A673 (cell line): ENCODE measurements around the gene ACKR3. TPM values are rescaled to one million over a fixed set of nuclear protein-coding genes. Genes with fewer than 3 reads are reported as not detected.

ENCODE experiments used
- BruUV-seq: library from RNA; stranded (reverse); fragments of 400-500 nt; replicated peaks from 2 replicates; lab custom pipeline; 2021; lab: Mats Ljungman, UMichigan
- CTCF ChIA-PET: fragments of 300-600 bp; sonication (Branson Sonifier 250); formaldehyde crosslinking; loops from one replicate; lab custom pipeline; 2022; ENCODE audit warnings: antibody characterized with exemption; lab: Charles Lee
- POLR2A ChIA-PET: fragments of 300-600 bp; sonication (Branson Sonifier 250); formaldehyde crosslinking; loops from one replicate; lab custom pipeline; 2022; ENCODE audit warnings: antibody characterized with exemption; ENCODE audit not compliant: low non-redundant PET; lab: Charles Lee
- DNase-seq: peaks from one replicate; pipeline ENCODE4 v3.0.0-alpha.2; 2015; ENCODE audit warnings: low spot score
- H3K27ac ChIP-seq: fragments of 200-600 bp; sonication (generic); 2 replicates; pipeline ENCODE4 v1.5.1; 2016; ENCODE audit warnings: mixed run types, low read depth, mild to moderate bottlenecking, mixed read lengths, antibody characterized with exemption, low read length; ENCODE audit not compliant: poor library complexity, severe bottlenecking
- H3K27me3 ChIP-seq: fragments of 200-600 bp; sonication (generic); replicated peaks from 2 replicates; pipeline ENCODE4 v1.6.1; 2017; ENCODE audit warnings: mixed run types, low read depth, mild to moderate bottlenecking, mixed read lengths, antibody characterized with exemption, low read length; ENCODE audit not compliant: insufficient read depth, poor library complexity
- H3K36me3 ChIP-seq: fragments of 200-600 bp; sonication (generic); 2 replicates; pipeline ENCODE4 v1.6.1; 2016; ENCODE audit warnings: mixed run types, mild to moderate bottlenecking, mixed read lengths, antibody characterized with exemption, low read length; ENCODE audit not compliant: insufficient read depth, poor library complexity, severe bottlenecking
- H3K4me1 ChIP-seq: fragments of 200-600 bp; sonication (generic); 2 replicates; pipeline ENCODE4 v1.6.1; 2017; ENCODE audit warnings: mixed run types, mild to moderate bottlenecking, mixed read lengths, antibody characterized with exemption, low read length; ENCODE audit not compliant: insufficient read depth, poor library complexity, severe bottlenecking
- H3K4me3 ChIP-seq: fragments of 200-600 bp; sonication (generic); 2 replicates; pipeline ENCODE4 v1.5.1; 2016; ENCODE audit warnings: low read depth, mixed run types, mild to moderate bottlenecking, mixed read lengths, low read length; ENCODE audit not compliant: poor library complexity, severe bottlenecking
- H3K9me3 ChIP-seq: fragments of 200-600 bp; sonication (generic); 2 replicates; pipeline ENCODE4 v1.6.1; 2016; ENCODE audit warnings: mixed run types, low read depth, mild to moderate bottlenecking, mixed read lengths, antibody characterized with exemption, low read length; ENCODE audit not compliant: poor library complexity, severe bottlenecking
- EZH2 ChIP-seq: fragments of 200-600 bp; sonication (generic); IDR thresholded peaks from 2 replicates; pipeline ENCODE4 v1.6.1; 2017; ENCODE audit warnings: borderline replicate concordance, low read depth, mild to moderate bottlenecking, mixed read lengths, antibody characterized with exemption, low read length; ENCODE audit not compliant: poor library complexity, severe bottlenecking
- intact Hi-C: fragments of 100-400 bp; cut with micrococcal nuclease; formaldehyde crosslinking; loops from one replicate; pipeline ENCODE4 v1.10.0; 2022; ENCODE audit not compliant: unreplicated experiment
- total RNA-seq: library from RNA; stranded (reverse); gene quantifications from 2 replicates; pipeline ENCODE4 v1.2.3, GENCODE V29; 2021
- TF ChIP-seq, protein P1 (sequence below): fragments of 300-800, 200-600 bp; sonication (generic); conservative IDR thresholded peaks from 2 replicates; pipeline ENCODE4 v1.5.1; 2017; ENCODE audit warnings: low read depth, mild to moderate bottlenecking, antibody characterized with exemption, low read length, moderate library complexity, mixed read lengths

Gene ACKR3
- total RNA-seq, 1 experiment from 2014 or later: 0.52 TPM

- intact Hi-C loops: no loop called here
- no peak for DNase-seq
- no TSS peak for BruUV-seq
- Histone ChIP-seq H3K4me3 (no peak overlapping the region), H3K9me3 (no peaks in the 10 kb centered on the region), H3K27ac (no peak overlapping the region), H3K4me1 (no peaks in the 10 kb centered on the region), H3K36me3 (no peaks in the 10 kb centered on the region), H3K27me3 (peaks cover 40% of the 10 kb centered on the region)
- ChIA-PET POLR2A (no interaction called here), CTCF (no interaction called here)
- no peak for TF ChIP-seq EZH2
- TF ChIP-seq, protein P1, sequence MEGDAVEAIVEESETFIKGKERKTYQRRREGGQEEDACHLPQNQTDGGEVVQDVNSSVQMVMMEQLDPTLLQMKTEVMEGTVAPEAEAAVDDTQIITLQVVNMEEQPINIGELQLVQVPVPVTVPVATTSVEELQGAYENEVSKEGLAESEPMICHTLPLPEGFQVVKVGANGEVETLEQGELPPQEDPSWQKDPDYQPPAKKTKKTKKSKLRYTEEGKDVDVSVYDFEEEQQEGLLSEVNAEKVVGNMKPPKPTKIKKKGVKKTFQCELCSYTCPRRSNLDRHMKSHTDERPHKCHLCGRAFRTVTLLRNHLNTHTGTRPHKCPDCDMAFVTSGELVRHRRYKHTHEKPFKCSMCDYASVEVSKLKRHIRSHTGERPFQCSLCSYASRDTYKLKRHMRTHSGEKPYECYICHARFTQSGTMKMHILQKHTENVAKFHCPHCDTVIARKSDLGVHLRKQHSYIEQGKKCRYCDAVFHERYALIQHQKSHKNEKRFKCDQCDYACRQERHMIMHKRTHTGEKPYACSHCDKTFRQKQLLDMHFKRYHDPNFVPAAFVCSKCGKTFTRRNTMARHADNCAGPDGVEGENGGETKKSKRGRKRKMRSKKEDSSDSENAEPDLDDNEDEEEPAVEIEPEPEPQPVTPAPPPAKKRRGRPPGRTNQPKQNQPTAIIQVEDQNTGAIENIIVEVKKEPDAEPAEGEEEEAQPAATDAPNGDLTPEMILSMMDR: no peak
Observed at GRCh38 chr2:236616624-236617023, 47.0 kb downstream of the ACKR3 start.

- no TSS peak for BruUV-seq
- H3K9me3 ChIP-seq: no peaks in the 10 kb centered on the region
- no peak overlapping the region for H3K27ac ChIP-seq
- no peak overlapping the region for H3K4me3 ChIP-seq
- CTCF ChIA-PET: no interaction called here
- POLR2A ChIA-PET: no interaction called here
- DNase-seq: no peak
- no peaks in the 10 kb centered on the region for H3K36me3 ChIP-seq
- intact Hi-C loops: no loop called here
- TF ChIP-seq, protein P1: no peak
- TF ChIP-seq EZH2: no peak
- H3K27me3 ChIP-seq: peaks cover 45% of the 10 kb centered on the region
- no peaks in the 10 kb centered on the region for H3K4me1 ChIP-seq
Observed at GRCh38 chr2:236617221-236617737, 47.7 kb downstream of the ACKR3 start.

DNA sequence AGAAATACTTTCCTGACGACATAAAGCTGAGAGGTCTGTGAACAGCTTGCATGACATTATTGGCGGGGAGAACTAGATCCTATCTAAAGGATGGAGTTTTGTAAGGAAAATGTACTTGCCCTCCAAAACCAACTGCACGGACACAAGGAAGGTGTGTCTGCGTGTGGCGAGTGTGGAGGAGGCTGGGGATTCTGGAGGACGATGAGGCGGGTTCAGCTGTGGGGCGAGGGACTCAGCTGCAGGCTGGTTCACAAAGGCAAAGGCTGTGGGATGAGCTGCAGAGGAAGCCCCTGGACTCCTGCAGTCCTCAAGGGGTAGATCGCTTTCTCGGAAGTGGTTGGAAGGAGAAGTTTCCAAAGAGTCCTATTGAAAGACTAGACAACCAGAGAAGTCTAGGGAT, 48.2 kb downstream of the ACKR3 start:
- H3K9me3 ChIP-seq: no peaks in the 10 kb centered on the region
- no peak overlapping the region for H3K4me3 ChIP-seq
- H3K36me3 ChIP-seq: no peaks in the 10 kb centered on the region
- peaks cover 45% of the 10 kb centered on the region for H3K27me3 ChIP-seq
- ChIA-PET POLR2A (no interaction called here), CTCF (no interaction called here)
- H3K4me1 ChIP-seq: no peaks in the 10 kb centered on the region
- BruUV-seq: no TSS peak
- TF ChIP-seq EZH2: no peak
- TF ChIP-seq, protein P1: no peak
- intact Hi-C loops: no loop called here
- no peak for DNase-seq
- H3K27ac ChIP-seq: no peak overlapping the region
